ENCODE measurements around the gene USP36. TPM values are rescaled to one million over a fixed set of nuclear protein-coding genes. Genes with fewer than 3 reads are reported as not detected.
"Not testable (repeated sequence)": the region's sequence is repeated elsewhere in the genome, so short reads cannot be mapped to it uniquely, and the experiment has no call there.

The USP36 gene
- total and polyA plus RNA-seq, 4 donors, result 5.9 to 68.1 (median 49.0) TPM

DNA sequence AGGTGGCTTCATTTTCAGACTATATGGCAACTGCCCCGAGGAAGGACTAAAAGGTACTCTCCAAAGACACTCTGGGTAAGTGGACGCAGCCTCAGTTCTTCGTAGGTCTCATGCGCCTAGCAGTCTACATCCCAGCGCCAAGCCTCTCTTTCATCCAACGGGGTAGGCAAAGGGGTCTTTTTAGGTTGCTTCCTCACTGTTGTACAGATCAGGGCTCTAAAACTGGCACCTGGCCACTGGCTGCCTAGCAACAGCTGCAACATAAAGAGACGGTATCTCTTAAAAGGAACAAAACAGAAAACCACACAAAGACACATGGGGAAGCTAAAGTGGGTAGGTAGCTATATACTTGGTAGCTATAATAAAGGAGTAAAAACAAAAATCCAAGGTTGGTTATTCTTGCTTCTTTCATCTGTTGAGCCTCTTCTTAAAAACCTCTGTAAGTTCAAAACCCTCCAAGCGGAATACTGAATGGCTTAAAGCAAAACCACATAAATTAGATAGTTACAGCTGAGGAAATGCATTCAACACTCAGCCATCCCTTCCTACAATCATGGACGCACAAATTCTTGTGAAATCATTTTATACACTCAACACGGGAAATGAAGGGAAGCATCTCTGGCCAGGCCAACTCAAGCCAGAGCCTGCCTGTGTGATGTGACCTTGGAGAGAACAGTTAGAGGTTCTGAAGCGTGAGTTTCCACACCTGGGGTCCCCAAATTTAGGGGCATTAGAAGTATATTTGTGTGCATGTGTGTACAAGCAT lies 81.2 kb downstream of the USP36 start:
- intact Hi-C loops (cut with DNase I), result no loop called here
- DNase-seq, result peak in 1 of 2 donors; percentile 81
- 74 to 76% methylated on average over 11 of the region's 11 CpGs for WGBS, 2 donors
- Histone ChIP-seq H3K27ac (ENCODE audit: low read depth in 1 of 2, low read length in 2 of 2) (no peak overlapping the region), H3K4me1 (ENCODE audit: control insufficient read depth in 1 of 2, insufficient read depth in 2 of 2, low read length in 2 of 2) (no peaks in the 10 kb centered on the region), H3K27me3 (ENCODE audit: control insufficient read depth in 1 of 2, insufficient read depth in 2 of 2, low read length in 1 of 2) (no peaks in the 10 kb centered on the region), H3K9me3 (ENCODE audit: control insufficient read depth, low read length) (no peaks in the 10 kb centered on the region), H3K36me3 (ENCODE audit: control insufficient read depth in 1 of 2, insufficient read depth in 2 of 2, low read length in 1 of 2) (no peaks in the 10 kb centered on the region), H3K4me3 (ENCODE audit: low read length in 2 of 2) (no peak overlapping the region)
- ATAC-seq (ENCODE audit: low FRiP score), result peak; percentile 38

DNA sequence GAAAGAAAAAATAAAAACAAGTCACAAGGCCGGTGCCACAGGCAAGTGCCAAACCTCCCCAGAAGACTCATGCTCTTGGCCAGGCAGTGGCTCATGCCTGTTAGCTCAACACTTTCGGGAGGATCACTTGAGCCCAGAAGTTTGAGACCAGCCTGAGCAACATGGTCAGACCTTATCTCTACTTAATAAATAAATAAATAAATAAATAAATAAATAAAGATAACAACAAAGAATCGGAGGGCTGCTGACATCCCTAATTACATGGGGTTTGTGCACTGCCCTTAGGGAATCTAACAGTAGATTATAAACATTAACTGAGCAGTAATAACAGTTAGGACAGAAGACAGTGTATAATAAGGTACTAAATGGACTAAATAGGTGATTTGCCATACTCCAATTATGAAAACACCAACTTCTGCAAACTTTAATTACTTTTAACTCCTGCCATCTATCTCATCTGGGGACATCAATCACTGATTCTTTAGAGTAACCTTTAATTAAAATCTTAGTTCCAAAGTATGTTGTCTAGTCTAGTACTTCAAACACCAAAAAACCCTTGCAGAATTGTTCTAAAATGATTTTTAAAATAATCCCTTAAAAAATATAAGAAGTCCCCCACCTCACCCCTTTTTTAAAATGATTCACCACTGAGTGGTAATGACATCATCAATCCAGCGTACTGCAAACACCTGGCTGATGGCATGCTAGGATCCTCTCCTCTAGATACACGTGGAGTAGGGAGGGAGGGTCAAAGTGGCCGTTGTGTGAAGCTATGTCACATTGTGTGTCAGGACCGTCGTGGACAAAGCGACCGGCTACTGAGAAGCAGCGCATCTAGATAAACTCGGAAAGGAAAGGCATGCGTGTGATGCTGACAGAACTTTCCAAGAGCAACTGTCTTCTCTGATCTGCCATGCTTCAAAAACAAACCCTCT lies 87.0 kb downstream of the USP36 start:
- no peak overlapping the region for H3K4me3 ChIP-seq (ENCODE audit: low read length in 2 of 2)
- DNase-seq (no peak), ATAC-seq (ENCODE audit: low FRiP score) (no peak)
- no peak overlapping the region for H3K27ac ChIP-seq (ENCODE audit: low read depth in 1 of 2, low read length in 2 of 2)
- no peaks in the 10 kb centered on the region for H3K4me1 ChIP-seq (ENCODE audit: control insufficient read depth in 1 of 2, insufficient read depth in 2 of 2, low read length in 2 of 2)
- H3K9me3 ChIP-seq (ENCODE audit: control insufficient read depth, low read length), result no peaks in the 10 kb centered on the region
- intact Hi-C loops (cut with DNase I), result no loop called here
- no peaks in the 10 kb centered on the region for H3K36me3 ChIP-seq (ENCODE audit: control insufficient read depth in 1 of 2, insufficient read depth in 2 of 2, low read length in 1 of 2)
- WGBS, 2 donors, result 90 to 91% methylated on average over 13 of the region's 13 CpGs
- H3K27me3 ChIP-seq (ENCODE audit: control insufficient read depth in 1 of 2, insufficient read depth in 2 of 2, low read length in 1 of 2), result no peaks in the 10 kb centered on the region

DNA sequence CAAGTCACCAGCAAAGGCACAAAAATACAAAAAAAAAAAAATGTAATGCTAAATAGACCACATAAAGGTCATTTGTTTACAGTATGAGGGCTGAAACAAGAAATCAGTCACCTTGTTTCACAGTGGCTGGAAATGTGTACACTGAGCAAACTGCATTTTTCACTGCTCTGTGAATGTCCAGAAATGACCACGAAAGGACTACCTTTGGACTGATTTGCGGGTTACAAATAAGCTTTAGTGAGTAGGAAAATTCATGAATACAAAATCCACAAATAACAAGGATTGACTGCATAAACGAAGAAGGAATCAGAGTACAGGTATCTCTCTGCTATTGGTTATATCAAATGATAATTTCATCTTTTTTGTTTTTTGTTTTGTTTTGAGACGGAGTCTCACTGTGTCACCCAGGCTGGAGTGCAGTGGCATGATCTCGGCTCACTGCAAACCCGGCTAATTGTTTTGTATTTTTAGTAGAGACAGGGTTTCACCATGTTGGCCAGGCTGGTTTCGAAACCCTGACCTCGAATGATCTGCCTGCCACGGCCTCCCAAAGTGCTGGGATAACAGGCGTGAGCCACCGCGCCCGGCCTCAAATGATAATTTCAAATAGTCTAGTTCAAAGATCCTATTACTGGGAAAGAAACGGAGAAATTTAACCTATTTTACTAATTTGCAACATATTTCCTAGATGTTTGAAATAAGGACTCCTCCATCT lies 89.0 kb downstream of the USP36 start:
- DNase-seq, result no peak
- Histone ChIP-seq H3K9me3 (ENCODE audit: control insufficient read depth, low read length) (no peaks in the 10 kb centered on the region), H3K4me3 (ENCODE audit: low read length in 2 of 2) (no peak overlapping the region), H3K36me3 (ENCODE audit: control insufficient read depth in 1 of 2, insufficient read depth in 2 of 2, low read length in 1 of 2) (no peaks in the 10 kb centered on the region), H3K4me1 (ENCODE audit: control insufficient read depth in 1 of 2, insufficient read depth in 2 of 2, low read length in 2 of 2) (no peaks in the 10 kb centered on the region), H3K27me3 (ENCODE audit: control insufficient read depth in 1 of 2, insufficient read depth in 2 of 2, low read length in 1 of 2) (no peaks in the 10 kb centered on the region), H3K27ac (ENCODE audit: low read depth in 1 of 2, low read length in 2 of 2) (no peak overlapping the region)
- intact Hi-C loops (cut with DNase I), result no loop called here
- WGBS, 2 donors, result 94 to 95% methylated on average over 14 of the region's 14 CpGs
- ATAC-seq (ENCODE audit: low FRiP score), result no peak

DNA sequence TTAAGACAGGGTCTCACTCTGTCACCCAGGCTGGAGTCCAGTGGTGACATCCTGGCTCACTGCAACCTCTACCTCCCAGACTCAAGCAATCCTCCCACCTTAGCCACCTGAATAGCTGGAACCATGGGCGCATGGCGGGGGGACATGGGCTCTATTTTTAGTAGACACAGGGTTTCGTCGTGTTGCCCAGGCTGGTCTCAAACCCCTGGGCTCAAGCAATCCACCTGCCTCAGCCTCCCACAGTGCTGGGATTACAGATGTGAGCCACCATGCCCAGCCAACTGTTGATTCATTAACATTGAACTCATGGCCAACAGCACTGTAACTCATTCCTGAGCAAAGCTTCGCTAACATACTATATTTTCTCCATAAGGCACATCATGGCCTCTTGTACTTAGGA lies 89.6 kb downstream of the USP36 start:
- intact Hi-C loops (cut with DNase I); H3K27ac ChIP-seq (ENCODE audit: low read depth in 1 of 2, low read length in 2 of 2); DNase-seq; H3K36me3 ChIP-seq (ENCODE audit: control insufficient read depth in 1 of 2, insufficient read depth in 2 of 2, low read length in 1 of 2); H3K4me3 ChIP-seq (ENCODE audit: low read length in 2 of 2); H3K4me1 ChIP-seq (ENCODE audit: control insufficient read depth in 1 of 2, insufficient read depth in 2 of 2, low read length in 2 of 2); H3K9me3 ChIP-seq (ENCODE audit: control insufficient read depth, low read length); ATAC-seq (ENCODE audit: low FRiP score); H3K27me3 ChIP-seq (ENCODE audit: control insufficient read depth in 1 of 2, insufficient read depth in 2 of 2, low read length in 1 of 2): not testable (repeated sequence)
- WGBS, 2 donors, result 95 to 96% methylated on average over 5 of the region's 5 CpGs

DNA sequence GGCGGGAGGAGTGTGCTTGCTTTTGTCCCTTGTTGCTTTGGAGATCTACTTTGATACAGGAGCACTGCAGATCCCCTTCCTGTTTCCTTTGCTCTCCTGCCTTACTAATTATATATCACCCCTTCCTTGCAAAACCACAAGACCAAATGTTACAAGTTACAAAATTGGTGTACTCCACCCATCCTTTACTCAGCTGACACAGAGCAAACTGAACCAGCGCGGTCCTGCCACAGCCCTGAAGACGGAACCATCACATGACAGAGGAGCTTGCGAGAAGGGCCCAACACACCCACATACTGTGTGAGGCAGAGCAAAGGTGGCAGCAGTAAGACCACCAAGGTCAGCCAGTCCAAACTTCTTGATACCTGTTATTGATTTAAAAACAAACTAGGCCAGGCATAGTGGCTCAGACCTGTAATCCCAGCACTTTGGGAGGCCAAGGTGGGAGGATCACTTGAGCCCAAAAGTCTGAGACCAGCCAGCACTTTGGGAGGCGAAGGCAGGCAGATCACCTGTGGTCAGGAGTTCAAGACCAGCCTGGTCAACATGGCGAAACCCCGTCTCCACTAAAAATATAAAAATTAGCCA lies 91.8 kb downstream of the USP36 start:
- H3K4me3 ChIP-seq (ENCODE audit: low read length in 2 of 2), result no peak overlapping the region
- H3K27me3 ChIP-seq (ENCODE audit: control insufficient read depth in 1 of 2, insufficient read depth in 2 of 2, low read length in 1 of 2), result no peaks in the 10 kb centered on the region
- H3K27ac ChIP-seq (ENCODE audit: low read depth in 1 of 2, low read length in 2 of 2), result no peak overlapping the region
- ATAC-seq (ENCODE audit: low FRiP score) (peak; percentile 83), DNase-seq (peak in 1 of 2 donors; percentile 79)
- no peaks in the 10 kb centered on the region for H3K4me1 ChIP-seq (ENCODE audit: control insufficient read depth in 1 of 2, insufficient read depth in 2 of 2, low read length in 2 of 2)
- intact Hi-C loops (cut with DNase I), result loop anchor here (5.0 to 10.0 kb wide), 2 partner anchors 252 to 254 kb away; no protein-coding TSS in a partner anchor
- H3K36me3 ChIP-seq (ENCODE audit: control insufficient read depth in 1 of 2, insufficient read depth in 2 of 2, low read length in 1 of 2), result no peaks in the 10 kb centered on the region
- WGBS, 2 donors, result 89 to 91% methylated on average over 8 of the region's 8 CpGs
- H3K9me3 ChIP-seq (ENCODE audit: control insufficient read depth, low read length), result no peaks in the 10 kb centered on the region

DNA sequence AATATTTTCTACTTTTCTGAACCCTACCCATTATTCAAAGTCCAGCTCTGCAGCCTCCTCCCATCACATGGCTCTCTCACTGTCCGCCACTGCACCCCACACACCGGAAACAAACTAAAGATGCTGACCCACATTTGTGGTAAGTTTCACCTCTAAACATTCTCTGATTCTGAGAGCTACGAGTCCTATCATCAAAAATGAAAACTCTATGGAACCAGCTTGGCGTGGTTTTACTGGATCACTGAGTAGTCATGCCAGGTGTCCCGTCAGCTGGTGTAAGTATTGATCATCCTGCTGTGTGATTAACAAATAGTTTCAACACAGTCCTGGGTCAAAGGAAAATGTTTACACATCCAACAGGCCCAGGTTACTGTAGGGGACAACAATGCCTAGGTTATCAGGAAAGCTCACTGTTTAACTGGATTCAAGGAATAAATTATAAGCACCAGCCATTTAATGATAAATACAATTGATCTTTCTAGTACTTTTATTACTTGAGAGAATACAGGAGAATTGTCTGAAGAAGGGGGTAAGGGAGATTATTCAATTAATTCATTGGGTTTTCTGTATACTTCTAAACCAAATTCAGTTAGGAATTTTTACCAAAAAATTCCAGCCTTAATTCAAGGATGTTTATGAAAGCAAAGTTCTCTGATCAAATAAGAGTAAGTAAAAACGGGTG lies 92.4 kb downstream of the USP36 start:
- intact Hi-C loops (cut with DNase I), result loop anchor here (5.0 to 10.0 kb wide), 2 partner anchors 251 to 253 kb away; no protein-coding TSS in a partner anchor

DNA sequence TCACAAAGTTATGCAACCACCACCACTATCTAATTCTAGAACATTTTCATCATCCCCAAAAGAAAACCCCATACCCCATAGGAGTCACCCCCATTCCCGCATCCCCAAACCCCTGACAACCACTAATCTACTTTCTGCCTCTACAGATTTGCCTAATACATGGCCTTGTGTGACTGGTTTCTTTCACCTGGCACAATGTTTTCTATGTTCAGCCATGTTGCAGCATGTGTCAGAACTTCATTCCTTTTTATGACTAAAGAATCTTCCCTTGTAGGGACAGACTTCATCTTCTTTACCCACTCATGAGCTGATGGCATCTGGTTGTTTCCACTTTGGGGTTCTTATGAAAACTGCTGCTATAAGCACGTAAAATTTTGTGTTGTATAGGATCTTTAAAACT lies 93.1 kb downstream of the USP36 start:
- intact Hi-C loops (cut with DNase I), result loop anchor here (5.0 to 10.0 kb wide), 2 partner anchors 250 to 253 kb away; no protein-coding TSS in a partner anchor
- Histone ChIP-seq H3K9me3 (ENCODE audit: control insufficient read depth, low read length) (no peaks in the 10 kb centered on the region), H3K27ac (ENCODE audit: low read depth in 1 of 2, low read length in 2 of 2) (no peak overlapping the region), H3K36me3 (ENCODE audit: control insufficient read depth in 1 of 2, insufficient read depth in 2 of 2, low read length in 1 of 2) (no peaks in the 10 kb centered on the region), H3K4me1 (ENCODE audit: control insufficient read depth in 1 of 2, insufficient read depth in 2 of 2, low read length in 2 of 2) (no peaks in the 10 kb centered on the region), H3K4me3 (ENCODE audit: low read length in 2 of 2) (no peak overlapping the region), H3K27me3 (ENCODE audit: control insufficient read depth in 1 of 2, insufficient read depth in 2 of 2, low read length in 1 of 2) (no peaks in the 10 kb centered on the region)
- no peak for DNase-seq
- 90 to 97% methylated on average over 2 of the region's 2 CpGs for WGBS, 2 donors
- ATAC-seq (ENCODE audit: low FRiP score), result no peak

More for the DNA sequence above, 92.4 kb downstream of the USP36 start:
- H3K9me3 ChIP-seq (ENCODE audit: control insufficient read depth, low read length), result no peaks in the 10 kb centered on the region
- DNase-seq, result no peak
- H3K4me1 ChIP-seq (ENCODE audit: control insufficient read depth in 1 of 2, insufficient read depth in 2 of 2, low read length in 2 of 2), result no peaks in the 10 kb centered on the region
- no peak overlapping the region for H3K27ac ChIP-seq (ENCODE audit: low read depth in 1 of 2, low read length in 2 of 2)
- no peak for ATAC-seq (ENCODE audit: low FRiP score)
- H3K36me3 ChIP-seq (ENCODE audit: control insufficient read depth in 1 of 2, insufficient read depth in 2 of 2, low read length in 1 of 2), result no peaks in the 10 kb centered on the region
- 87 to 96% methylated on average over 6 of the region's 6 CpGs for WGBS, 2 donors
- no peaks in the 10 kb centered on the region for H3K27me3 ChIP-seq (ENCODE audit: control insufficient read depth in 1 of 2, insufficient read depth in 2 of 2, low read length in 1 of 2)
- H3K4me3 ChIP-seq (ENCODE audit: low read length in 2 of 2), result no peak overlapping the region

DNA sequence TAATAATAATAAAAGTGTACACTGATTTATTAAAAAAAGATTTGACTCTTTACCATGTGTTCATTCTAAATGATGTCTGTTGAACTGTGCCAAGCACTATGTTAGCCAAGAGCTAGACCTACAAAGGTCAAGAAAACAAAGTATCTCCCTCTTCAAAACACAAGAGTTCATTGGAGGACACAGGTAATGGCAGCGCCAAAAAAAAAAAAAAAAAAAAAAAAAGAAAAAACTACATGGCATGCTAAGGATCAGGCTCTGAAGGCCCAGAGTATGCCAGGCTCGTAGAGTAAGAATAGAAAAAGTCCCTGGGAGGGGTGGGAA lies 93.7 kb downstream of the USP36 start:
- intact Hi-C loops (cut with DNase I), result loop anchor here (5.0 to 10.0 kb wide), 2 partner anchors 250 to 252 kb away; no protein-coding TSS in a partner anchor
- no peak for ATAC-seq (ENCODE audit: low FRiP score)

More for the DNA sequence above, 93.7 kb downstream of the USP36 start:
- H3K27ac ChIP-seq (ENCODE audit: low read depth in 1 of 2, low read length in 2 of 2), result no peak overlapping the region
- no peak overlapping the region for H3K4me3 ChIP-seq (ENCODE audit: low read length in 2 of 2)
- DNase-seq, result no peak
- 59 to 62% methylated on average over 2 of the region's 2 CpGs for WGBS, 2 donors
- H3K9me3 ChIP-seq (ENCODE audit: control insufficient read depth, low read length), result no peaks in the 10 kb centered on the region
- no peaks in the 10 kb centered on the region for H3K4me1 ChIP-seq (ENCODE audit: control insufficient read depth in 1 of 2, insufficient read depth in 2 of 2, low read length in 2 of 2)
- no peaks in the 10 kb centered on the region for H3K27me3 ChIP-seq (ENCODE audit: control insufficient read depth in 1 of 2, insufficient read depth in 2 of 2, low read length in 1 of 2)
- no peaks in the 10 kb centered on the region for H3K36me3 ChIP-seq (ENCODE audit: control insufficient read depth in 1 of 2, insufficient read depth in 2 of 2, low read length in 1 of 2)

Measured in aorta (tissue), 5 donors.